T1000 (cell line): ENCODE measurements around the gene SEMA5A.

Source experiments
- DNase-seq: peaks from one replicate; lab custom pipeline; 2025; ENCODE audit warnings: mixed read lengths; lab: John Stamatoyannopoulos, UW

SEMA5A gene

DNA sequence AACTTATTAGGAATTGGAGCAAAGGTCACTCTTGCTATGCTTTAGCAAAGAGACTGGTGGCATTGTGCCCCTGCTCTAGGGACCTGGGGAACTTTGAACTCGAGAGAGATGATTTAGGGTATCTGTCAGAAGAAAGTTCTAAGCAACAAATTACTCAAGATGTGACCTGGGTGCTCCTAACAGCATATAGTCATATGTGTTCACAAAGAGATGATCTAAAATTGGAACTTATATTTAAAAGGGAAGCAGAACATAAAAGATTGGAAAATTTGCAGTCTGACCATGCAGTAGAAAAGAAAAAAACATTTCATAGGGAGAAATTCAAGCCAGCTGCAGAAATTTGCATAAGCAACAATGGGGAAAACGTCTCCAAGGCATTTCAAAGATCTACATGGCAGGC lies 68.3 kb downstream of the SEMA5A start:
- DNase-seq = no peak

GRCh38 chr5:9474219-9475002 lies 71.5 kb downstream of the SEMA5A start:
- DNase-seq = no peak

DNA sequence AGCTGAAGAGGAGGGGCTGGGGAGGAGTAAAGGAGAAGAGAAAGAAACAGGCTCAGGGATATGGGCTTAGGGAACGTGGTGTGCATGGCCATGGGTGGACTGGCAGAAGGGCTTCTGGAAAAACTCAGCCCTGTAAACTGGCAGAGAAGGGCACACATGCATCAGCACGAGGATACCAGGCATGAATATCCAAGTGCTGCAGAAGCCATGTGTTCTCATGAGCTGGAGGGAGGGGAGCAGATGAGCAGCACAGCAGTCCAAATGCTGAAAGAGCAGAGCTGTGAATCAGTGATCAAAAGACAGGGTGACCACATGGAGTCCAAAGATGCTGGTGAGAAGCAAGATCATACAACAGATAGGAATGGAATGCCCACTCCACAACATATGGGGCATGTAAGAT lies 72.3 kb downstream of the SEMA5A start:
- no peak for DNase-seq

- no peak for DNase-seq
Measured at GRCh38 chr5:9470410-9470809, 75.5 kb downstream of the SEMA5A start.

DNA sequence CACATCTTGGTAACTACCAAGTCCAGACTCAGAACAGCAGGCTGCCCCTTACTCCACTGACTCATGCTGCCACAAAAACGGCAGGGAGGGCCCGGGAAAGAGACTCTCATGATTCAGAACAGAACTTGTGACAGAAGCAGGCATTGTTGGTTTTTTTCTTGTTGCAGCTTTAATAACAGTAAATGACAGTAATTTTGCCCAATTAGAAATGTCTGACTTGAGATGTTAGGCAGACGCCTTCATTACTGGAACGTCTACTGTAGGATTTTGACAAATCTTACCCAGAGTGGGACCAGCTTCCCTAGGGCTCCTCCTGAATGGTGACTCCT lies 77.9 kb downstream of the SEMA5A start:
- DNase-seq = peak; percentile 40

DNA sequence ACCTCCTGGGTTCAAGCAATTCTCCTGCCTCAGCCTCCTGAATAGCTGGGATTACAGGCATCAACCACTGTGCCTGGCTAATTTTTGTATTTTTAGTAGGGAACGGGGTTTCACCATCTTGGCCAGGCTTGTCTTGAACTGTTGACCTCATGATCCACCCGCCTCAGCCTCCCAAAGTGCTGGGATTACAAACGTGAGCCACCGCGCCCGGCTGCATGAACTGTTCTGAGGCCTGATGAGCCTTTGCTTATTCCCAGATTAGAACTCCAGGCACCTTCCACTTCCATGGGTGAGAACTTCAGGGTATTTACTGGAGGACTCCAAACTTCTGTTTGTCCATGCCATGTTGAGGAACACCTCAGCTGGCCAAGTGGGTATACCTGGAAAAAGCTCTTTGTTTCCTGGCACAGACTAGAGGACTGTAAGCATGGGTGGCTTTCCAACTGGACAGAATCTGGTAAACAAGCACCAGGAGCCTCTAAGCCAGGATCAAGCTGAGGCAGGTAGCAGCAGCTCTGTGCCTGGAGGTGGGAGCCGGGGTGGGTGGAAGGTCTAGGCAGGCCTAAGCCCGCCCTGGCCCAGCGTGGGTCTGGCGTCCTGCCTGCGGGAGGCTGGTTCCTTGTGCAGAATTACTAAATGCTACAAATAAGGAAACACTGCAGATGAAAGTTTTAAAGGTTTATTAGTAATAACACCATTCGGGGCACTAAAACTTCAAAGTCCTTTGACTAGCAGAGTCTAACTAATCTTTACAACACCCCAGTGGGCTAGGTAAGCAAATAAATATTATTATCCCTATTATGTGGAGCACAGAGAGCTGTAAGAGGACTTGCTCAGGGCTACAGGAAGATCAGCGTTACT lies 78.4 kb downstream of the SEMA5A start:
- DNase-seq = no peak

GRCh38 chr5:9466697-9467096 lies 79.2 kb downstream of the SEMA5A start:
- no peak for DNase-seq

DNA sequence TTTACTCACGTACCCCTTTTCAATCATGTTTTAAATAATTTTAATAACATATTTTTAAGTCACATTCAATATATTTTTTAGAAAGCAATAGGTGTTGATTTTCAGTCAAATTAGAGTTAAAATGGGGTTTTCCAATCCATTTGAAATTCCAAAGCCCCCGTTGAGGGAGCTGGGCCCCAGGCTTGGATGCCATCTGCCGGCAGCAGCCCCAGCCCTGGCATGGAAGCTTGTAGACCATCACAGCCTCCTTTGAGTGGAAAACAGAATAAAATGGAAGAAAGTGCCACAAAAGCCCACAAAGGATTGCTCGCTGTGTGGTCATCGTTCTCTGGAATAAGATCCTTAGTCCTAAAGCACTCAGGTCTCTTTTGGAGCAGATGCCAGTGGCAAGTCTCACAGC lies 81.4 kb downstream of the SEMA5A start:
- no peak for DNase-seq

DNA sequence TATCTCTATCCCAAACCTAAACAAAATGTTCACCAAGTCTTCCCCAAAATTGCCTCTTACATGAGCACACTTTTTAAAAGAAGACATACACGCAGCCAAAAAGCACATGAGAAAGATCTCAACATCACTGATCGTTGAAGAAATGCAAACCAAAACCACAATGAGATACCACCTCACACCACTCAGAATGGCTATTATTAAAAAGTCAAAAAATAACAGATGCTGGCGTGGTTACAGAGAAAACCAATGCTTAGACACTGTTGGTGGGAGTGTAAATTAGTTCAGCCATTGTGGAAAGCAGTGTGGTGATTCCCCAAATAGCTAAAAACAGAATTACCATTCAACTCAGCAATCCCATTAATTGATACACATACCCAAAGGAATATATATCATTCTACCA lies 83.8 kb downstream of the SEMA5A start:
- DNase-seq = no peak

- no peak for DNase-seq
Measured at GRCh38 chr5:9460885-9461645, 84.8 kb downstream of the SEMA5A start.

DNA sequence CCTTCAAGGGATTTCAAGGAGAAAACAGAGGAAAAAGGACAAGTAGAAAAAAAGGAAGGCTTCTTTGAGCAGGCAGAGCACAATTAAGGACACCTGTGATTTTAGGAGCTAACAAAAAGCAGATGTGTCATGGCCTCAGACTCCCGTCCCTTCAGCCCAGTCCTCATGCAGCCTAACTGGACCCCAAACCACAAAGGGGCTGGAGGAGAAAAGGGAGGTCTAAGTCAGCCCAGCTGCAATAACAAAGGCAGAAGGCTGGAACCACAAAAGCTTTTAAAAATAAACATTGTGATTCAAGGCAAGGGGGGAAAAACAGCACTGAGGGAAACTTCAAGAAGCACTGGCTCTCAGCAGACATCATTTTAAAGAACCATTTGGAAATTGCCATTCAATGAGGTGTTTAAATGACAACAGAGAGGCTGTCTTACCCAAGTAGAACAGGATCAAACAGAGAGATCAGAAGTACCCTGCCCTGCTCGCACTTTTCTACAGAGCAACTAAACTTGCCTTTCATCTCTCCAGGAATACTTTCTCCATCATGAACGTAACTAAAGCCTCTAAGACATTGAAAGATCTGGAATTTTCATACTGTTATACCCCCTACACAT lies 89.3 kb downstream of the SEMA5A start:
- peak; percentile 4 for DNase-seq

GRCh38 chr5:9455826-9456434 lies 89.9 kb downstream of the SEMA5A start:
- no peak for DNase-seq

- no peak for DNase-seq
Measured at GRCh38 chr5:9454491-9454890, 91.4 kb downstream of the SEMA5A start.

DNA sequence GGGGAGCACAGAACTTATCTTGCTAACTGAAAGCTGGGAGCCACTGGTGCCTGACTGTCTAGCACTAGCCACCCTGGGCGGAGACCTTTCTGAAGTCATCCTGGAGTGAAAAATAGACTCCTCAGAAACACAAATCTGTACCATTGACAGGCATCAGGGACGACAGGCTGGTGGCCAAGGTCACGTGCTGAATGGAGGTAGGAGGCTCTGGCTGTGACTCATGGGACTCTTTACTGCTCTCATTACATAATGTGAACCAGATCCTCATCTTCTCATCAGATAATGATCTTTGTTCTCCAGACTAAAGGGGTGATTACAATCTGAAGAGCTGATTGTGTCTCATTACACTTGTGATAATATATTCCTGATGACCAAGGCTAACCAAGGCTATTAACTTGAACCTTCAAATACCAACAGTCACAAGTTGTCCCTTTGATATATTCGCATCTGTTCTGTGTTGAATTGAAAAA lies 91.8 kb downstream of the SEMA5A start:
- DNase-seq = no peak

GRCh38 chr5:9453480-9454011 lies 92.3 kb downstream of the SEMA5A start:
- no peak for DNase-seq

GRCh38 chr5:9452181-9452580 lies 93.7 kb downstream of the SEMA5A start:
- no peak for DNase-seq

GRCh38 chr5:9451037-9451436 lies 94.8 kb downstream of the SEMA5A start:
- DNase-seq = no peak

GRCh38 chr5:9447691-9448090 lies 98.2 kb downstream of the SEMA5A start:
- no peak for DNase-seq

DNA sequence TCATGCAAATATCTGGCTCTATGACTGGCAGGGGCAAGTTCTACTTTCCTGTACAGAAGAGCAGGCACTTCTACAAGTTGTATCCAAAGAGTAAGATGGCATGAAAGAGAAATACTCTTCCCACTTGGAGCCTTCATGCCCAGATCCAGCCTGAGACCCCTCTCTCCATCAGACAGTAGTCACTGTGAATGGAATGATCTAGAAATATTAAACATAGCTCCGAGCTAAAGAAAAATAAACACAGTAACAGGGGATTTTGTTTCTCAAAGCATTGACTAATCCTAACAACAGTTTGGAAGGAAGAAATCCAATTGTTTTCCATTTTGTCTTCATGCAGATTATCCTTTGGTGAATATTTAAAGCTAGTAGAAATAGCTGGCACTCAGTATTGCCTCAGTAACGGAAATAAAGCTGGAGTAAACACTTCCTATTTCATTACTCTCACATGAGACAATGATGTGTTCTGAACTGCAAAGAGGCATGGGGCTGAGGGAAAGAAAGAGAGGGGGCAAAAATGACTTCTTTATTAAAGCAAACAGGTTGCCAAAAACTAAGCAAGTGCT lies 100.0 kb downstream of the SEMA5A start:
- no peak for DNase-seq

GRCh38 chr5:9444346-9444745 lies 101.5 kb downstream of the SEMA5A start:
- DNase-seq = no peak

- DNase-seq = no peak
Measured at GRCh38 chr5:9441610-9442009, 104.3 kb downstream of the SEMA5A start.
